Hippocampal formation (tissue), 2 donors: ENCODE measurements around the gene GRID2IP.
A peak's percentile ranks its signal among the peaks of the same experiment; 100 is the strongest.

Source experiments
- DNase-seq, 2 donors: peaks; one replicate each; lab custom pipeline; 2025; lab: John Stamatoyannopoulos, UW

Gene GRID2IP

GRCh38 chr7:6520163-6520981 lies 30.9 kb downstream of the GRID2IP start:
- no peak for DNase-seq

GRCh38 chr7:6516387-6516983 lies 34.8 kb downstream of the GRID2IP start:
- DNase-seq = peak; percentile 72 to 84

DNA sequence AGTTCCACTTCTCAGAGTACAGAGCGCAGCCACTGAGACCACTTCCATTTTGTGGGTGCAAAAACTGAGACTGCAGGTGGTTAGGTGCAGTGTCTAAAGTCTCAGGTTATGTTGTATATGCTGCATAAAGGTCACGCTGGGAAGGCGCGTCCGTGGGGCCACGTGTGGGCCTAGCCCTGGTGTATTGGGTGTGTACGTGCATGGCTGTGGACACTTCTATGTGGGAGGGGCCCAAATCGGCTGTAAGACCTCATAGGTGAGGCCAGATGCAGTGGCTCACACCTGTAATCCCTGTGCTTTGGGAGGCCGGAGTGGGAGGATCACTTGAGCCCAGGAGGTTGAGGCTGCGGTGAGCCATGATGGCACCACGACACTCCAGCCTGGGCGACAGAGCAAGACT lies 37.7 kb downstream of the GRID2IP start:
- no peak for DNase-seq

DNA sequence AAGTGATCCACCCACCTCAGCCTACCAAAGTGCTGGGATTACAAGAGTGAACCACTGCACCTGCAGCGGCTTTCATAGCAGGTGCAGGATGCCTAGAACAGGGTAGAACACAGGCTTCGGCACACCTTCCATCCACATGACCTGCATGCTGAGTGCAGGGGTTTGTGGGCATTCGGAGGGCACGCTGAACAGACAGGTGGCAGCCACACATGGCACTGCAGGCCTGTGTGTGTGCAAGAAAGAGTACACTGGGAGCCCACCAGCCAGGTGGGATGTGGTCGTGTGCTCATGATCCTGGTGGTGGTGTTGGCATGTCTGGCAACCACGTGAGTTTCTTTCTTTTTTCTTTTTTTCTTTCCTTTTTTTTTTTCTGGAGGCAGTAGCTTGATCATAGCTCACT lies 38.4 kb downstream of the GRID2IP start:
- no peak for DNase-seq

DNA sequence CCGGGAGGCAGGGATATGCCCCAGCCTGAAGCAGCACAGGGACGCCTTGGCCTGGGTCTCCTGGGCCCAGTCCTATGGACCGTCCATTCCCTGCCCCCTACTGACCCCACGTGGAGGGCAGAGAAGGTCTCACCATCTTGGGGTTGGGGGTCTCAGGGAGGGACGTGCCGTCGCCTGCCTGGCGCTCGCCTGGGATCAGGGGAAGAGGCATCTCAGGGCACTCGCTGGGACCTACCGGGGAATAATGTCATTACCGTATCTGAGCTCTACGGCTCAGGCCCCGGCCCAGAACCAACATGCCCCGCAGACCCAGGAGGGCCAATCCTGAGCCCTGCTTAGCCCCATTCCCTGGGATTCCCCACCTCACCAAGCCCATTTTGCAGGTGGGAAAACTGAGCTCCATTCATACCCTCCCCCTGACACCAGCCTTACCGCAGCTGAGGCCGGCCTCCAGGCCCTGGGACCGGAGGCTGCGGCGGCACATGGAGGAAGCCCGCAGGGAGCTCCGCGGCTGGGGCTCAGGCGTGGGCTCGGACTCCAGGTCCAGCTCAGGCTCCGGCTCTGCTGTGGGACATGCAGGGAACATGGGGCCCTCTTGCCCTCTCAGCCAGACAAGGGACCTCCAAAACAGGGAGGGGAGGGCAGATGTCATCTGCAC lies 40.7 kb downstream of the GRID2IP start:
- DNase-seq = no peak

- DNase-seq = no peak
These were observed 42.3 kb downstream of the GRID2IP start for GRCh38 chr7:6508950-6509349.

DNA sequence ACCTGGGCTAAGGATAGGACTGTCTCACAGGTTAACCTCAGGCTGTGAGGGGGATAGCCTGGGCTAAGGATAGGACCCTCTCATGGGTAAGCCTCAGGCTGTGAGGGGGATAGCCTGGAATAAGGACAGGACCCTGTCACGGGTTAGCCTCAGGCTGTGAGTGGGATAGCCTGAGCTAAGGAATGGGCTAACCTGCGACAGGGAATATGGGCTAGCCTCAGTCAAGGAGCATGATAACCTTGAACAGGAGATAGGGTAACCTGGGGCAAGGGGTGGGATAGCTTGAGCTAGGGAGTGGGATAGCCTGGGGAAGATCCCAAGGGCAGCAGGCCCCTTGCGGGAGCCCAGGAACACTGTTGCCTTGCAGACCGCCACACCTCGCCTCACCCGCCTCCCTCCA lies 42.7 kb downstream of the GRID2IP start:
- no peak for DNase-seq

GRCh38 chr7:6507906-6508305 lies 43.4 kb downstream of the GRID2IP start:
- DNase-seq = no peak

DNA sequence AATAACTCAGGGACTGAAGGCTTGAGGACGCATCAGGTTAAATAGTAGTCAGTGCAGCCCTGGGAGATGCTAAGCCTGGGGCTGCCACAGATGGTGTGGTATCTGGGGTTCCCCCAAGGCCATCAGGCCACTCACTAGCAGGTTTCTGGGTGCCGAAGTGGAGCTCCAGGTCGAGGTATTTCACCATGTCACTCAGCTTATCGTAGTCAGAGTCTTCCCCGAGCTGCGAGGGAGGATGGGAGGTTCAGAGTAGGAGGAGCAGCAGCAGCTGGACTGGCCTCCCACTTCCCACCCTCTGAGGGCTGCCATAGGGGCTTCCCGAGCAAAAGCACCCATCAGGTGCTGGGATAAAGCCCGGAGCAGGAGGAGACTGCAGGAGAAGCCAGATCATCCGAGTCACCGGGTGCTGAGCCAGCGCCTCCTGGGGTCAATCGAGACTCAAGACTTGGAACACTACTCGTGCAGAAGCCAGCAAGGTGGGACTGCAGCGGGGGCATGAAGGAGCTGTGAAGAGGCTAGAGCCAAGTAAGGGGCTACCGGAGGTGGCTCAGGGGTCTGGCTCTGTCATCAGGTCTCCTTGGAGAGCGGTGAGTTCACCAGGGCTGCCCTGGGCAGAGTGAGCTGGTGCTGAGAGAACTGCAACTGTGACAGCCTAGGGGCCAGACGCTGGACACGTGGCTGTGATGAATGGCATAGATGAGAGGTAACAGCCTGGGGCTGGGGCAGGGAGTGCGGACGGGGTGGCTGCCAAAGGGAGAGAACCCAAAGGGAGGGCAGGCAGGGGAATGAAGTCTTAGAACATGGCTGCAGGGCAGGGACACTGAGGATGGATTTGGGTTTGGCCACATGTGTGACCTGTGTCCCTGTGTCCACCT lies 45.3 kb downstream of the GRID2IP start:
- no peak for DNase-seq

- DNase-seq = no peak
These were observed 46.3 kb downstream of the GRID2IP start for GRCh38 chr7:6504996-6505395.

DNA sequence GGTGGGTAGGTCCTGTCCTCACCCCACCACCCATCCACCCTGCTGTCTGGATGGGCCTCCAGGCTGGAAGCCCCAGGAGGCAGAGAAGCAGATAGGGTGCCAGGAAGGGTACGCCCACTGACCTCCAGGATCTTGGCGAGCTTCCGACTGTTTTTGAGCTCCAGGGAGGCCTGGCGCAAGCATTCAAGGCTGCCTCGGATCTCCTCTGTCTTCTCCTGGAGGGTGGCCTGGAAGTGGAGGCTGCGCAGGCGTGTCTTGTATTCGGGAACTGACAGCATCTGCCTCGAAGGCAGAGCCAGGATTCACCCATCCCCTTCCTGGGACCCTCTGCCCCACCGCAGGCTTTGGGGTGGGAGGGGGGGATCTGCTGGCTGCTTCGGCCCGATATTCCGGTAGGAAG lies 48.4 kb downstream of the GRID2IP start:
- DNase-seq = no peak

GRCh38 chr7:6501586-6502564 lies 49.4 kb downstream of the GRID2IP start:
- no peak for DNase-seq

DNA sequence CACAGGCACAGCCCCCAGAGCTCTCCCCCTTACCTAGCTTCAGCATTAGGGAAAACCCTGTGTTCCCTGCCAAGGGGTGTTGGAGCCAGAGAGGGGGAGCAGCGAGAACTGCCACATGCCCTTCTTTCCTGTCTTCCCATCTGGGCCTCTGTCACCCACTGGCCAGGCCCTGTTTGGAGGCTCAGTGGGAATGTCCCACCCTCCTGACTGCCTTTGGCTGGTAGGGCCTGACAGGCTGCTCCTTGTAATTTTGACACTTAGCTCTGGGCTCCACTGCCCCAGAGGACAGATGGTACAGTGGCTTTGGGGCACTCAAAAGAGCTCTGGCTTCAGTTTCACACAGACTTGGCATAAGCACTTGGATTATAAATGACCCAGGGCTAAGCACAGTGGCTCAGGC lies 50.6 kb downstream of the GRID2IP start:
- no peak for DNase-seq

GRCh38 chr7:6497994-6498393 lies 53.3 kb downstream of the GRID2IP start:
- no peak for DNase-seq

DNA sequence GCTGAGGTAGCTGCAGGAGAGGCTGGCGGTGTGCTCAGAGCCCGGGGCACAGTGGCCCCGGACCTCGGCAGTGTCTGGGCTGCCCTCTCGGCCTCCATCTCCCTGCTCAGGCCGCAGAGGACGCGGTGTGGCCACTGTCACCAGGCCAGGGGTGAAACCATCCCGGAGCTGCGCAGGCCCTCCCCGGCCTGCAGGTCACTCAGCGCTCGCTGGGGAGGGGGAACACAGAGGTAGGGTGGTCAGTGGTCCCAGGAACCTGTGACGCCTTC lies 53.7 kb downstream of the GRID2IP start:
- no peak for DNase-seq

GRCh38 chr7:6496842-6497636 lies 54.2 kb downstream of the GRID2IP start:
- no peak for DNase-seq

DNA sequence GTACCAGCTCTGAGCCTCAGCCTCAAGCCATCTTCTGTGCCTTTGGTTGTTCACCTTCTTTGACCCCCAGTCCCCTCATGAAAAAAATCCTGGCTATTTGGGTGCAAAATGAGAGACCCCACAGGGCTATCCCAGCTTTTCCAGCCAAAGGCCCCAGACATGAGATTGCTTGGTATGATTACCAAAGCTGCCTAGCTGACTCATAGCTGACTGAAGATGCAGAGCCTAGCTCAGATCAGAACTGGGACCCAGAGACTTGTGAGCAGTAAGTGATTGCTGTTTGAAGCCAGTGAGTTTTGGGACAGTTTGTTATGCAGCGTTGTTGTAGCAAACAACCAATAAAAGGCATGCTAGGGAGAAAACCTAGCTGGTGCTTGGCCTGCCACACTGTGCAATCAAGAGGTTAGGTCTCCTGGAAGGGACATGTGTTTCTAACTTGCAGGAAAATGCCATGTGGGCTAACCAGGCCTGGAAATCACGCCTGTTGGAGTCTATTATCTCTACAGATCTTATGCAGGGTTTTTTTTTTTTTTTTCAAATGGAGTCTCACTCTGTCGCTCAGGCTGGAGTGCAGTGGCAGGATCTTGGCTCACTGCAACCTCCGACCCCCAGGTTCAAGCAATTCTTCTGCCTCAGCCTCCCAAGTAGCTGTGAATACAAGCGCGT lies 55.5 kb downstream of the GRID2IP start:
- DNase-seq = no peak

GRCh38 chr7:6494365-6494764 lies 56.9 kb downstream of the GRID2IP start:
- DNase-seq = no peak

DNA sequence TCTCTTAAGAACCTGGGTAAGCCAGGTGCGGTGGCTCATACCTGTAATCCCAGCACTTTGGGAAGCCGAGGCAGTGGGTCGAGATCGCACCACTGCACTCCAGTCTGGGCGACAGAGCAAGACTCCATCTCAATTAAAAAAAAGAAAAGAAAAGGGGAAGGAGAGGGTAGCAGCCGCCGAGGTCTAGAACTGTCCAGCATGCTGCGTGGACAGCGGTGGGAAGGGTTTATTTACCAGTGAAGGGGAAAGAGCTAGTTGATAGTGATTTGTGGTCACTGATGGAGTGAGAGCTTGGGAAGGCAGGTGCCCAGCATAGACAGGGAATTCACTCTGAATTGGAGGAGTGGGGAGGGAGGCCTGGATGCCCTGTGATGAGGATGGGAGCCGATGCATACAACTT lies 60.1 kb downstream of the GRID2IP start:
- DNase-seq = no peak

DNA sequence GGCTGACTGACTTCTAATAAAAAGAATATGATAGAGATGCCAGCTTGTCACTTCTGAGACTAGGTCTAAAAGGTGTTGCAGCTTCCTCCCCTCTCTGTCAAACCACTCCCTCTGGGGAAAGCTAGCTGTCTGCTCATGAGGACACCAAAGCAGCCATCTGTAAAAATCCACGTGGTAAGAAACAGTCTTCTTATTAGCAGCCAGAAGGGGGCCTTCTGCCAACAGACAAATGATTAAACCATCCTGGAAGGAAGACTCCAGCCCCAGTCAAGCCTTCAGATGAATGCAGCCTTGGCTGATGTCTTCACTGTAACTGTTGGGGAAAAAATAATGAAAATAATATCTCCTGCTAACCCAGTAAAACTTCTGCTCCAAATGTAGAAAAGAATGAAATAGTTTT lies 61.6 kb downstream of the GRID2IP start:
- DNase-seq = no peak
